ENCODE measurements around the gene S100A7. TPM values are rescaled to one million over a fixed set of nuclear protein-coding genes. Genes with fewer than 3 reads are reported as not detected.

The S100A7 gene
- total RNA-seq, 1 experiment from 2014 or later, result not detected

DNA sequence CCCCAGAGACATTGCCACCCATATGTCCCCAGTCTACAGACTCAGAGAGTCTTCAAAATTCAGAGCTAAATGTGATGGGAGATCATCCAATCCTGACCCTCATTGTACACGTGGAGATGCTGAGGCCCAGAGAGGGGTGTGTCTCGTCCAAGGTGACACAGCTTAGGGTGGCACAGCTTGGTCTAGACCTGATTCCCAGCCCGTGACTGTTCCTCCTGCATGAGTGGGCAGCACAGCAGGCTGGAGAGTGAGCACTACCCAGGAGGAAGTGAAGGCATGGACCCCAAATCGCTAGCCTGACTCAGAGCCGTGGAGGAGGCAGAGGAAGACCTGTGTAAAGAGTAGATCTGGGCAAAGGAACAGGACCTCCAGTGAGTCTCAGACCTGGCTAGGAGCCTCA is 16.4 kb downstream of the S100A7 start:
- intact Hi-C loops (cut with micrococcal nuclease; ENCODE audit: unreplicated experiment), result no loop called here
- no peaks in the 10 kb centered on the region for H3K9me3 ChIP-seq (ENCODE audit: low read depth, low read length, poor library complexity, severe bottlenecking)
- no TSS peak for BruUV-seq (replicated peaks)
- H3K4me1 ChIP-seq (ENCODE audit: insufficient read depth, low read length, poor library complexity, severe bottlenecking), result no peaks in the 10 kb centered on the region
- ChIA-PET CTCF (no interaction called here), POLR2A (ENCODE audit: low non-redundant PET) (no interaction called here)
- H3K4me3 ChIP-seq (ENCODE audit: low read depth, low read length, poor library complexity, severe bottlenecking), result no peak overlapping the region
- no peaks in the 10 kb centered on the region for H3K36me3 ChIP-seq (ENCODE audit: insufficient read depth, low read length, poor library complexity, severe bottlenecking)
- no peak overlapping the region for H3K27ac ChIP-seq (ENCODE audit: low read depth, low read length, poor library complexity, severe bottlenecking)
- TF ChIP-seq, protein P1, sequence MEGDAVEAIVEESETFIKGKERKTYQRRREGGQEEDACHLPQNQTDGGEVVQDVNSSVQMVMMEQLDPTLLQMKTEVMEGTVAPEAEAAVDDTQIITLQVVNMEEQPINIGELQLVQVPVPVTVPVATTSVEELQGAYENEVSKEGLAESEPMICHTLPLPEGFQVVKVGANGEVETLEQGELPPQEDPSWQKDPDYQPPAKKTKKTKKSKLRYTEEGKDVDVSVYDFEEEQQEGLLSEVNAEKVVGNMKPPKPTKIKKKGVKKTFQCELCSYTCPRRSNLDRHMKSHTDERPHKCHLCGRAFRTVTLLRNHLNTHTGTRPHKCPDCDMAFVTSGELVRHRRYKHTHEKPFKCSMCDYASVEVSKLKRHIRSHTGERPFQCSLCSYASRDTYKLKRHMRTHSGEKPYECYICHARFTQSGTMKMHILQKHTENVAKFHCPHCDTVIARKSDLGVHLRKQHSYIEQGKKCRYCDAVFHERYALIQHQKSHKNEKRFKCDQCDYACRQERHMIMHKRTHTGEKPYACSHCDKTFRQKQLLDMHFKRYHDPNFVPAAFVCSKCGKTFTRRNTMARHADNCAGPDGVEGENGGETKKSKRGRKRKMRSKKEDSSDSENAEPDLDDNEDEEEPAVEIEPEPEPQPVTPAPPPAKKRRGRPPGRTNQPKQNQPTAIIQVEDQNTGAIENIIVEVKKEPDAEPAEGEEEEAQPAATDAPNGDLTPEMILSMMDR (conservative IDR thresholded peaks at IDR 0.05; ENCODE audit: low read depth, low read length), result no peak
- TF ChIP-seq EZH2 (IDR thresholded peaks at IDR 0.05; ENCODE audit: borderline replicate concordance, low read depth, low read length, poor library complexity, severe bottlenecking), result no peak
- peaks cover 56% of the 10 kb centered on the region for H3K27me3 ChIP-seq (replicated peaks; ENCODE audit: insufficient read depth, low read depth, low read length, poor library complexity)
- DNase-seq (ENCODE audit: low spot score), result no peak

DNA sequence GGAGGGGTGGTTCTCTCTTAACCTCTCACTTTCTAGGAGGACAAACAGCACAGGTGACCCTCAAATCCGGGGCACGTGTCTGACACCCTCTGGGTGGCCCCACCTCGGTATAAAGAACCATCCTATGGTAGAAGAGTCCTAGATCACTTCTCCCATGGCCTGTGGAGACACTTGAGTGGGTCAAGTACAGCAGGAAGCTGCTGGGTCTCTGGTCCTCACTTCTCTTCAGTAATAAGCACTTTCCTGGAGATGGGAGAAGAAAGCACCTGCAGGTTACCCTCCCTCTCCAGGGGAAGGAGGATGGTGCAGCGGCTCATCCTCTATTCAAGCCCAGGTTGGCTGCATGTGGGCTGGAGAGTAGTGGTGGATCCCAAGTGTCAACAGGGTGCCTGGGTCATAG is 17.0 kb downstream of the S100A7 start:
- intact Hi-C loops (cut with micrococcal nuclease; ENCODE audit: unreplicated experiment), result no loop called here
- ChIA-PET POLR2A (ENCODE audit: low non-redundant PET) (no interaction called here), CTCF (no interaction called here)
- Histone ChIP-seq H3K9me3 (ENCODE audit: low read depth, low read length, poor library complexity, severe bottlenecking) (no peaks in the 10 kb centered on the region), H3K27me3 (replicated peaks; ENCODE audit: insufficient read depth, low read depth, low read length, poor library complexity) (peaks cover 55% of the 10 kb centered on the region), H3K36me3 (ENCODE audit: insufficient read depth, low read length, poor library complexity, severe bottlenecking) (no peaks in the 10 kb centered on the region), H3K27ac (ENCODE audit: low read depth, low read length, poor library complexity, severe bottlenecking) (no peak overlapping the region), H3K4me3 (ENCODE audit: low read depth, low read length, poor library complexity, severe bottlenecking) (no peak overlapping the region), H3K4me1 (ENCODE audit: insufficient read depth, low read length, poor library complexity, severe bottlenecking) (no peaks in the 10 kb centered on the region)
- BruUV-seq (replicated peaks), result no TSS peak
- TF ChIP-seq EZH2 (IDR thresholded peaks at IDR 0.05; ENCODE audit: borderline replicate concordance, low read depth, low read length, poor library complexity, severe bottlenecking), result no peak
- DNase-seq (ENCODE audit: low spot score), result no peak

DNA sequence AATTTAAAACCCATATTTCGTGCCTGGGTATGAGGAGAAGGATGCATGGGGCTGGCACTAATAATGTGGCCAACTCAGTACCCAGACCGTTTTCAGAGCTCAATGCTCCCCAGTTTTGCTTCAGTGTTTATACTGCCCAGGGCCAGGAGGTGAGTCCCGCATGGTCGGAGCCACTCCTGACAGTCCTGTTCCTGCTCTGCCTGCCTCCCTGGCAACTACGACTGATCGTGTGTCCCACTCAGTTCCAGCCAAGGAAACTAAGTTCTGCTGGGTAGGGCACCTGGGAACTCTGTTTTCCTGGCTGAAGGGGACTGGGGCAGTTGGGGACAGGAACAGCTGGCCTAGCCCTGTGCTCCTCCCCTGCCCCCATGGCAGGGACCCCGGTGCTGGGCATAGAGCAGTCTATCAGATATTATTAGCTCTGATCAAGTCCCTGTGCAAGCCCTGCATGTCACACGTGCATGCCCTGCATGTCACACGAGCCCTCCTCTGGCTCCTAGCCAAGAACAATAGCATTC is 19.2 kb downstream of the S100A7 start:
- Histone ChIP-seq H3K9me3 (ENCODE audit: low read depth, low read length, poor library complexity, severe bottlenecking) (no peaks in the 10 kb centered on the region), H3K36me3 (ENCODE audit: insufficient read depth, low read length, poor library complexity, severe bottlenecking) (no peaks in the 10 kb centered on the region), H3K27ac (ENCODE audit: low read depth, low read length, poor library complexity, severe bottlenecking) (no peak overlapping the region), H3K4me1 (ENCODE audit: insufficient read depth, low read length, poor library complexity, severe bottlenecking) (no peaks in the 10 kb centered on the region), H3K27me3 (replicated peaks; ENCODE audit: insufficient read depth, low read depth, low read length, poor library complexity) (peaks cover 55% of the 10 kb centered on the region), H3K4me3 (ENCODE audit: low read depth, low read length, poor library complexity, severe bottlenecking) (no peak overlapping the region)
- POLR2A ChIA-PET (ENCODE audit: low non-redundant PET), result no interaction called here
- CTCF ChIA-PET, result no interaction called here
- TF ChIP-seq, protein P1 (conservative IDR thresholded peaks at IDR 0.05; ENCODE audit: low read depth, low read length), result no peak
- TF ChIP-seq EZH2 (IDR thresholded peaks at IDR 0.05; ENCODE audit: borderline replicate concordance, low read depth, low read length, poor library complexity, severe bottlenecking), result no peak
- no peak for DNase-seq (ENCODE audit: low spot score)
- intact Hi-C loops (cut with micrococcal nuclease; ENCODE audit: unreplicated experiment), result no loop called here
- no TSS peak for BruUV-seq (replicated peaks)

DNA sequence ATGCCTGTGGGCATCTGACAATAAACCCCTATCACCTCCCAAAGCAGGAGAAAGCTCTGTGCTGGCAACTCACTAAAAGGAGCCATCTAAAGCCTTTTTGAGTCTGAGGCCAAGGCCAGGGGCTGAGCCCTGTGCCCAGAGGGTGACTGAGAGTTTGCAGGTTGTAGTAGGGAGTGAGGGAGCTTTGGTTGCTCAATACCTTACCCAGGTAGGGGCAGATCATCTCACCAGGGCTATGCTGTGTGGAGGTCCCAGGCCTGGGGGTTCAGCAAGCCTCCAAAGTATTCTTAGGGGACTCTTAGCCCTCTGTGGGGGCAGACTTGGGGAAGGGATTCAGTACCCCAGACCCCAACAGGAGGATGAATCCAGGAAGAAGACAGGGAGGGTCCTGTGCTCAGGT is 21.2 kb downstream of the S100A7 start:
- Histone ChIP-seq H3K4me3 (ENCODE audit: low read depth, low read length, poor library complexity, severe bottlenecking) (no peak overlapping the region), H3K36me3 (ENCODE audit: insufficient read depth, low read length, poor library complexity, severe bottlenecking) (no peaks in the 10 kb centered on the region), H3K9me3 (ENCODE audit: low read depth, low read length, poor library complexity, severe bottlenecking) (no peaks in the 10 kb centered on the region), H3K27ac (ENCODE audit: low read depth, low read length, poor library complexity, severe bottlenecking) (no peak overlapping the region), H3K27me3 (replicated peaks; ENCODE audit: insufficient read depth, low read depth, low read length, poor library complexity) (peaks cover 46% of the 10 kb centered on the region), H3K4me1 (ENCODE audit: insufficient read depth, low read length, poor library complexity, severe bottlenecking) (no peaks in the 10 kb centered on the region)
- intact Hi-C loops (cut with micrococcal nuclease; ENCODE audit: unreplicated experiment), result no loop called here
- BruUV-seq (replicated peaks), result no TSS peak
- no peak for DNase-seq (ENCODE audit: low spot score)
- no peak for TF ChIP-seq EZH2 (IDR thresholded peaks at IDR 0.05; ENCODE audit: borderline replicate concordance, low read depth, low read length, poor library complexity, severe bottlenecking)
- TF ChIP-seq, protein P1 (conservative IDR thresholded peaks at IDR 0.05; ENCODE audit: low read depth, low read length), result no peak
- CTCF ChIA-PET, result no interaction called here
- POLR2A ChIA-PET (ENCODE audit: low non-redundant PET), result no interaction called here

All from A673 (cell line).